OCI-LY1 (cell line): ENCODE measurements around the gene MYO1D.

Experiments
- CTCF ChIP-seq: fragments of 200-600 bp; sonication (generic), shearing (Covaris generic); IDR thresholded peaks from 2 replicates; pipeline ENCODE4 v1.5.1; 2017; ENCODE audit warnings: mild to moderate bottlenecking, antibody characterized with exemption, low read length, moderate library complexity, mixed read lengths
- EZH2 ChIP-seq: fragments of 200-600 bp; sonication (generic), shearing (Covaris generic); IDR thresholded peaks from 2 replicates; pipeline ENCODE4 v1.8.0; 2017; ENCODE audit warnings: borderline replicate concordance, mixed run types, mild to moderate bottlenecking, antibody characterized with exemption, low read length, moderate library complexity, mixed read lengths

DNA sequence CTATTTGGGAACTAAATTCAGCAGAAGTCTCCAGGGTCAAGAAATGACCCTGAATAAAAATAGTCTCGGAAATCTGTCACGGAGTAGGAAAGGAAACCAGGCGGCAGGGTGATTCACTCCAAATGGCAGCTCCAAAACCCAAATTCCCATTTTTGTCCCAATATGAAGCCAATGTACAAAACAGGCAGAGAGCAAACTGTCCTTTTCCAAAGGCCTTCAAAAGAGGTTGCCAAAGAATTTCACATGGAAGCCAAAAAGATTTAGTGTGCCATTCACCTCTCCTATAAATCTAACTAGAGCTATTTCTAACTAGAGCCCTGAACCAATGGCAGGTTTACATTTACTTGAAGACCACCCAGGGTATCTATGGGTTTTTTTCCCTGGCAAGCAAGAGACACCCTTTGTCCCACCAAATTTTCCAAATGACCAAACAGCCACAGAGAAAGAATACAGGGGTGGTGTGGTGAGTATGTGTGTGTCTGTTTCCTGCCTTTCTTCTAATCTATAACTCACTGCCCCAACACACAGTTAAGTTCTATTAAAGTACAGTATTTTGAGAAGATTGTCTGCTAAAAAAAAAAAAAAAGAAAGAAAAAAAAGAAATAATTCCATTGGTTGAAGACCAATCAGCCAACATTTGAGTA lies 6.8 kb downstream of the MYO1D start:
- TF ChIP-seq CTCF, result no peak
- TF ChIP-seq EZH2, result no peak
